HepG2 (cell line): ENCODE data around the gene PRR14. TPM values are rescaled to one million over a fixed set of nuclear protein-coding genes. Genes with fewer than 3 reads are reported as not detected.

Experiments
- AFF4 ChIP-seq: sonication (generic); formaldehyde crosslinking; IDR thresholded peaks from 2 replicates; pipeline ENCODE4 v1.4.0; 2020; ENCODE audit warnings: missing genetic modification reagents
- CSRNP2 ChIP-seq: sonication (generic); formaldehyde crosslinking; conservative IDR thresholded peaks from 2 replicates; pipeline ENCODE4 v1.8.0; 2022; ENCODE audit warnings: low read depth, missing genetic modification reagents
- HOXA9 ChIP-seq: sonication (generic); formaldehyde crosslinking; IDR thresholded peaks from 2 replicates; pipeline ENCODE4 v1.8.1; 2022; ENCODE audit warnings: missing genetic modification reagents, mild to moderate bottlenecking, moderate library complexity, borderline replicate concordance
- KDM4B ChIP-seq: sonication (generic); formaldehyde crosslinking; IDR thresholded peaks from 2 replicates; pipeline ENCODE4 v1.4.0; 2020; ENCODE audit warnings: missing genetic modification reagents
- NFYB ChIP-seq: sonication (generic); formaldehyde crosslinking; IDR thresholded peaks from 2 replicates; pipeline ENCODE4 v1.4.0; 2020; ENCODE audit warnings: missing genetic modification reagents
- SOX6 ChIP-seq, 2 experiments: fragments of 450-650 bp in 1 of 2; sonication (generic) in 1 of 2; formaldehyde crosslinking in 1 of 2; IDR thresholded peaks; 2 replicates each; pipeline versions ENCODE4 v1.4.0 to v1.6.1; 2017 to 2020; ENCODE audit warnings: antibody characterized with exemption in 1 of 2, mild to moderate bottlenecking in 1 of 2, missing genetic modification reagents in 1 of 2
- ZEB1 ChIP-seq: IDR thresholded peaks from 2 replicates; pipeline ENCODE4 v1.6.1; 2012; ENCODE audit warnings: mild to moderate bottlenecking, low read depth, inconsistent platforms; ENCODE audit not compliant: insufficient replicate concordance
- ZFP1 ChIP-seq: IDR thresholded peaks from 2 replicates; pipeline ENCODE4 v1.6.1; 2016
- ZNF282 ChIP-seq: fragments of 450-650 bp; IDR thresholded peaks from 2 replicates; pipeline ENCODE4 v1.6.1; 2018; ENCODE audit not compliant: partially characterized antibody
- ZNF550 ChIP-seq: sonication (generic); formaldehyde crosslinking; IDR thresholded peaks from 2 replicates; pipeline ENCODE4 v1.4.0; 2020; ENCODE audit warnings: mild to moderate bottlenecking, missing genetic modification reagents, borderline replicate concordance
- ZNF614 ChIP-seq: IDR thresholded peaks from 2 replicates; pipeline ENCODE4 v1.6.1; 2018; ENCODE audit warnings: missing biosample characterization, missing genetic modification reagents, inconsistent platforms, borderline replicate concordance
- ZNF710 ChIP-seq: sonication (generic); formaldehyde crosslinking; IDR thresholded peaks from 2 replicates; pipeline ENCODE4 v1.5.0; 2020; ENCODE audit warnings: mild to moderate bottlenecking, missing genetic modification reagents, borderline replicate concordance
- ZNF747 ChIP-seq: sonication (generic); formaldehyde crosslinking; IDR thresholded peaks from 2 replicates; pipeline ENCODE4 v1.8.1; 2023; ENCODE audit warnings: missing genetic modification reagents, mild to moderate bottlenecking, borderline replicate concordance
- ZXDC ChIP-seq: sonication (generic); formaldehyde crosslinking; IDR thresholded peaks from 2 replicates; pipeline ENCODE4 v1.5.0; 2020; ENCODE audit warnings: mild to moderate bottlenecking, missing genetic modification reagents
- polyA plus RNA-seq, 8 experiments: library from polyadenylated mRNA; depleted of rRNA in 3 of 8; stranded (reverse) in 7 of 8; unstranded in 1 of 8; fragments of >200 nt; fragmentation: Illumina TruSeq in 4 of 8; extraction: Trizol in 4 of 8; gene quantifications; 2 replicates each; pipeline versions ENCODE4 v1.2.1 to v1.2.3, GENCODE V29; 2011 to 2016; ENCODE audit warnings: low read depth in 4 of 8, missing spikeins in 1 of 8, mixed read lengths in 1 of 8; ENCODE audit not compliant: insufficient read depth in 1 of 8
- total RNA-seq, 5 experiments: library from RNA; depleted of rRNA; stranded (reverse); fragments of >200 nt; fragmentation: Illumina TruSeq; extraction: Trizol; gene quantifications; 2 replicates each; pipeline ENCODE4 v1.2.3, GENCODE V29; 2016; ENCODE audit warnings: low read depth in 1 of 5

The PRR14 gene
- total and polyA plus RNA-seq, 2 of the 13 experiments (the other 11 are each of a cell fraction or from before 2014, with no cell fraction given), result 8.4 to 11.0 TPM

GRCh38 chr16:30609926-30610839, 40.6 kb upstream of the PRR14 start, which contains the start of gene ZNF689 (continued):
- TF ChIP-seq ZNF550 (CRISPR knock-in tag) (0 out of 2 replicates have a peak, but pooled peaks have one; percentile 12), NFYB (CRISPR knock-in tag) (peak; percentile 100), ZNF710 (peak; percentile 74), ZNF282 (no peak), ZXDC (CRISPR knock-in tag) (no peak), ZNF614 (CRISPR knock-in tag) (peak; percentile 89), ZNF747 (peak; percentile 91), CSRNP2 (CRISPR knock-in tag) (no peak), SOX6 (IDR thresholded peaks at IDR 0.05) (no peak), SOX6 (CRISPR knock-in tag; IDR thresholded peaks at IDR 0.05) (peak; percentile 74), AFF4 (CRISPR knock-in tag) (peak; percentile 54; the same call in 1 of the 2 replicates), KDM4B (peak; percentile 64; the same call in 1 of the 2 replicates), HOXA9 (CRISPR knock-in tag) (peak; percentile 80), ZEB1 (peak; percentile 64), ZFP1 (CRISPR knock-in tag) (peak; percentile 74)
